ENCODE data around the gene SGIP1.

GRCh38 chr1:66644331-66644730 is 110.4 kb downstream of the SGIP1 start:
- TF ChIP-seq CTCF (IDR thresholded peaks at IDR 0.05; ENCODE audit: low read length) (no peak), EZH2 (IDR thresholded peaks at IDR 0.05; ENCODE audit: borderline replicate concordance, low read length) (no peak)
